H4 (cell line): ENCODE results near the gene QSOX1. TPM values are rescaled to one million over a fixed set of nuclear protein-coding genes. Genes with fewer than 3 reads are reported as not detected.

Source experiments
- DNase-seq: peaks from one replicate; pipeline ENCODE4 v3.0.0-alpha.2; 2015; ENCODE audit warnings: low spot score
- total RNA-seq: library from RNA; depleted of rRNA; stranded (reverse); fragments of >200 nt; shearing (Covaris generic); gene quantifications from 2 replicates; pipeline ENCODE4 v1.2.3, GENCODE V29; 2014

Gene QSOX1
- total RNA-seq, 1 experiment from 2014 or later, result 83.8 TPM

DNA sequence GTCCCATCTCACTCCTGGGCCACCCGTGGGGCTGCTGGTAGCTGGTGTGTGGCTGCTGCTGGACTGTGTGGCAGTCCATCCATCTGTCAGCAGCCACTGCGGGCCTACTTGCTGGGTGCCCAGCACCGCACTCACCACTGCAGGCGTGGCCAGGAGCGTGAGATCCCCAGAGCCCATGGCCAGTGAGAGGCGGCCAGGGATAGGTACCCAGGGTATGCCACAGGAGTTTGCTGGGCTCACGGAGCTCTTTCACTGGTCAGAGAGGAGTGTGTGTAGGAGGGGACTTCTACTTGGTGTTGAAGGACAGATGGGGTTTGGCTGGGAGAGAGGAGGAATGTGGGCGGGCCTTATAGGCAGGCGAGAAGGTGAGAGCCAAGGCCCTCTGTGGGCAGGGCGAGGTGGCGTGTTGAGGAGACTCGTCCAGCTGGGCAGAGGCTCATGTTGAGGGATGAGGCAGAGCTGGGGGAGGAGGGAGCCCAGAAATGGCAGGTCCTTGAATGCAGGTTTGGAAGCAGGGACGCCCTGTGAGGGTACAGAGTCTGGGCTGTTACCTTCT is 15.0 kb downstream of the QSOX1 start:
- no peak for DNase-seq

DNA sequence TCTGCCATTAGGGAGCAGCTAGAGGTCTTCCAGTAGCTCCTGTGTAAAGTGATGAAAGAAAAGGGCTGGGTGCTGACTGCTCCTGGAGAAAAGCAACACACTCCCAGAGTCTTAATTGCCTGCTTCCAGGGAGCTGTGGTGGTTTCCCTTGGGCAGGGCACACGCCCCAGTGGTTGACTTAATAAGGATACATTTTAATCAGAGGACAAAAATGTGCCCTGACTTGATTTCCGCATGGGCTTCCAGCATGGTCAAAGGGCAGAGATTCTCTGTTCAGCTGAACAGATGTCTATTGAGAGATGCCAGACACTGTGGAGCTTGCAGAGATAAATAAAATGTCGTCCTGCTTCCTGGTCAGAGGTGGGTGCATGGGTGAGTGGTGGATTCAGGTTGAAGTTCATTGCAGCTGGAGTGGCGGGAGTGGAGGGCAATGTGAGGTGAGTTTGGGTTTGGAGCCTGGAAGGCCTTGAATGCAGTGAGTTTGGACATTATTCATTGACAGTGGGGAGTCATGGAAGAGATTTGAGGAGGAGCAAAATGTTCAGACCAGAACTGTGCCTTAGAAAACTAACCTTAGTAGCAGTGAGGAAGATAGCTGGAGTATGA is 16.0 kb downstream of the QSOX1 start:
- no peak for DNase-seq

DNA sequence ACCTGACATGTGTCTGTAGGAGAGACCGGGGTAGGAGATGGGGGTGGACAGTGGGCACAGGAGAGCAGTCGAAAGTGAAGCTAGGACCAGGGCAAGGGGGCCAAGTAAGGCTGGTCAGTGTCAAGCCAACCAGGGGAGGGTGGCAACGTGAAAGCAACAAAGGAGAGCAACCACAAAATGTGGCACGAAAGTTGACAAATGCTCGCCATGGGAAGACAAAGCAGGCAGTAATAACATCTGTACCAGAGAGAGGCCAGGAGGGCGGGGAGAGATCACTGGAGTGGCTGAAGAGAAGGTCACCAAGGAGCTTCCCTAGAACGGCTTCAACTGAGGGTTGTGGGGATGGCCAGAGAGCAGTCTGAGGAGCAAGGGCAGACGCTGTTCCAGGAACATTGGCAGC is 17.0 kb downstream of the QSOX1 start:
- DNase-seq, result no peak

DNA sequence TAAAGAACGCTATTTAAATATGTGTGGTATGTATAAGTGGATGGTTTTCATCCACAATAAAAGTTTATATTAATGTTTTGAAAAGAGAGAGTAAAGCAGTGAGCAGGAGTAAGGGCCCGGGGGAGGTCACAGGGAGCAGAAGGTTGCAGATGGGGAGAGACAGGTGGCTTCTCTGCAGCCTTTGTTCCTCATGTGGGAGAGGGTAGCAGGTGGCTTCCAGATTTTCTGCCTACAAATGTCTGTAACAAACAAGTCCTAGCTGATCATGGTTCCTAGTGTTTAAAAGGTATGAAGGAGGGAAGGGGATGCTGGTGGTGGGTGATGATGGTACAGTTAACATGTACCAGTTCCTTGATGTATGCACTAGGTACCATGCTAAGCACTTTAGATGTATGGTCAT is 18.8 kb downstream of the QSOX1 start:
- DNase-seq, result no peak

DNA sequence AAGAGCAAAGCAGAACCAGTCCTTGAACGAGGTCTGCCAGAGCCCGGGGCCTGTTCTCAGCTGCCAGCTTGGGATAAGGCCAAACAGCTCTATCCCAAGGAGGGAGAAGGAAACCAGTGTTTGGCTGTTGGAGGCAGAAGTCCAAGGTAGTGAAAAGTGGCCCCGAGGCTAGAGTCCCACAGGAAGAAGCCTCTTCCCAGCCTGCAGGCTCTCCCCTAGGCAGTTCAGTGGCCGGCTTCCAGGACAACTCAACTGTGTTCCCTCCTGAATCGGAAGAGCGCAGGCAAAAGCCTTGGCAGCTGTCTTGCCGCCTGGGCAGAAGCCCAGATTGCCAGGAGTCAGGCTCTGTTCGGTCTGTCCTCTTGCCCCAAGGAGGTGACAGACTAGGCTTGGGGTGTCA is 19.3 kb downstream of the QSOX1 start:
- DNase-seq, result no peak

DNA sequence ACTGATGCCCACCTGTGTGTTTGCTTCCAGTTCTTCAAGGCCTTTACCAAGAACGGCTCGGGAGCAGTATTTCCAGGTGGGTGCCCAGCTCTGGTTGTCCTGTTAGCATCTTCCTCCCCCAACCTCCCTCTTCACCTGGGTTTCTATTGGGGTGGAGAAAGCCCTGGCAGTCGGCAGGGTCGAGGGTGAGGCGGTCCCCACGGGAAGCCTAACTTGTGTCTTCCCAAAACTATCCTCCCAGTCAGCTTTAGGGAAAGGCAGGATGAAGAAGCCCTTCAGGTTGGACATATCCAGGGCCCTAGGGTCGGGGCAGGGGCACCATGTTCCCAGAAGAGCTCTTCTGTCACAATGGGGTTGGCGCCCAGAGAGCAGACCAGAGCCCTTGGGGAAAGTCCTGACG is 20.6 kb downstream of the QSOX1 start:
- DNase-seq, result no peak

DNA sequence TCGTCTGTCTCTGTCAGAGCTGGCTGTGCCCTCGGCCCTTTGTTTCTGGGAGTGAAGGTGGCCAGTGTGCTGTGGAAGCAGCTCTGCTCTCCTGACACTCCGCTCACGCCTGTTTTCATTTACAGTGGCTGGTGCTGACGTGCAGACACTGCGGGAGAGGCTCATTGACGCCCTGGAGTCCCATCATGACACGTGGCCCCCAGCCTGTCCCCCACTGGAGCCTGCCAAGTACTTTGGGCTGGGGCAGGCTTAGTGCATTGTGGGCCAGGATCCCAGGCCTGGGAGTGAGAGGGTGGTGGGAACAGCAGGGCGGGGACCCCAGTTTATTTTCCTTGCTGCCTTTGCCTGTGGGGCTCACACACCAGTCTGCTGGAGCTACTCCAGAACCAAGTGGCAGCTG is 21.1 kb downstream of the QSOX1 start:
- DNase-seq, result no peak

DNA sequence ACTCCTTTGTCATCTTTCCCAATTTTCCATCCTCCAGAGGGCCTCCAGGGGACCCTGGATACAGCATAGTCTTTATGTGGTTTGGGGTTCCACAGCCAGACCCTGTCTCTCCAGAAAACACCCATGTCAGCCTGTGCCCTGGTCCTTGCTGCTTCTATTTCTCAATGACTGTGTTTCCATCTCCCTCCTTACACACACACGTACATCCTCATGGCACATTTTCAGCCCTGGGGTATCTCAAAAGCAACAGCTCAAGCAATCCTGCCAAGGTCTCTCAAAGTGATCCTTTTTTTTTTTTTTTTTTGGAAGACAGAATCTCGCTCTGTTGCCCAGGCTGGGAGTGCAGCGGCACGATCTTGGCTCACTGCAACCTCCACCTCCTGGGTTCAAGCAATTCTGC is 22.3 kb downstream of the QSOX1 start:
- DNase-seq, result no peak

DNA sequence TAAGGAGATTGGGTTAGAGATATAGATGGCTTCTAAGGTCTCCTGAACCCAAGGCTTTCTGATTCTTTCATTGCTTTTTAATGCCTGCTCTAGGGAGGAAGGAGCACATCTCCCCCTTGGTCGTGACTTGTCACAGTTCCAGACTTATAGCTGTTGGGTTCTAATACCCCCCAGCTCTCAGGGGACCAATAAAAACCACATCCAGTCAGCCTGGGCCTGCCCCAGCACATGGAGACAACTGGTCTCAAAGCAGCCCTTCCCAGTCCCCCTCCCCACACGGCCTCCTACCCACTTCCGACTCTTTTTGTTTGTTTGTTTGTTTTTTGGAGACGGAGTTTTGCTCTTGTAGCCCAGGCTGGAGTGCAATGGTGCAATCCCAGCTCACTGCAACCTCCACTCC is 23.3 kb downstream of the QSOX1 start:
- DNase-seq, result no peak

DNA sequence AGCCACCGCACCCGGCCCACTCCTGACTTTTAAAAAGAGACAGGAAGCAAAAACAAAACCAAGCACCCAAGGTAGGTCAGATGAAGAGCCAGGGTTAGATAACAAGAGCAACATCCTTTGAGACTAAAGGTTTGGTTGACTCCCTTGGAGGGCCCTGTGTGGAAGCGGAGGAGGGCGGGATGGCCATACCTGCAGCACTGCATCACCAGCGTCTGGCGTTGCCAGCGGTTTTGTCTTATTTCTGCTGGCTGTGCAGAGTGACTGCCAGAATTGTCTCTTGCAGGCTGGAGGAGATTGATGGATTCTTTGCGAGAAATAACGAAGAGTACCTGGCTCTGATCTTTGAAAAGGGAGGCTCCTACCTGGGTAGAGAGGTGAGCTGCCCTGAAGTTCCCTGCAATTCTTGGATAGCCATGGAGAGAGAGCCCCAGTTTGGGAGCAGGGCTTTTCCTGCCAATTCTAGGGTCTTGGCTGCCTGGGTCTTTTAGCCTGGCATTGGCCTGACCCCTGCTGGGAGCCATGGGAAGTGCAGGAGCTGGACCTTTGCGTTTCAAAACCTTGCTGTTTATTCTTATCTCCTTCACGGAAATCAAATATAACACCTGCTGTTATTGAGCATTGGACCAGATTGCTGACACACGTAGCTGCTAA is 24.0 kb downstream of the QSOX1 start:
- DNase-seq, result no peak

DNA sequence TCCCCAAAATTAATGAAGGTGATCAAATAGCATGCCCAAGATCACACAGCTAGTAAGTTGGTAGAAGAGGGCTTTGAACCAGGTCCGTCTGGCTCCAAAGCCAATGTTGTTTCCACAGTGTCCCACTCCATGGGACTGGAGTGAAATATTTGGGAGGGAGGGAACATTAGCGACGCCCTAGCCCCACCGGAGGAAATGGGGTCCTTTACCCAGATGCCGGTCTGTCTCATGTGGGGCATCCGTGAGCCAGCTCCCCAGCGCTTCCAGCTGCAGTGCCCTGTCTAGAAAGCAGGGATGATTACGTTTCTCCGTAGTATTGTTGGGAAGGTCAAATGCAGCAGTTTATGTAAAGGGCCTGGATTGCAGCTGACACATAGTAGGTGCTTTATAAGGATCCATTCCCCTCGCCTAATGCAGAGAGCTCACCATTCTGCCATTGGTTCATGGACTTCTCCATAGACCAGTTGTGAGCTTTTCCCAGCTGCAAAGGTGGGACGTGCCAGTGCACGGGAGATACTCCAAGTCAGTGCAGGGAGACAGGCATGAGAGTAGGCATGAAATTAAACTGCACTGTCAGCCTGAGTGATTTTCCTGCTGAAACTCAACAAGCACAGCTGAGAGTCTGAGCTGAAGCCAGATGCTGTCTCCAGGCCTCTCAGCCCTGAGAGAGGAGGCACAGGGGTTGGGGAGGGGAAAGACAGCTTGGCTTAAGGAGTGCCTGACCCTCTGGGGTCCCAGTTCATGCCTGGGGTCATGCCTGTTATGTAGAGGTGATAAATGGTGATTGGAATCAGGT is 24.7 kb downstream of the QSOX1 start:
- no peak for DNase-seq

DNA sequence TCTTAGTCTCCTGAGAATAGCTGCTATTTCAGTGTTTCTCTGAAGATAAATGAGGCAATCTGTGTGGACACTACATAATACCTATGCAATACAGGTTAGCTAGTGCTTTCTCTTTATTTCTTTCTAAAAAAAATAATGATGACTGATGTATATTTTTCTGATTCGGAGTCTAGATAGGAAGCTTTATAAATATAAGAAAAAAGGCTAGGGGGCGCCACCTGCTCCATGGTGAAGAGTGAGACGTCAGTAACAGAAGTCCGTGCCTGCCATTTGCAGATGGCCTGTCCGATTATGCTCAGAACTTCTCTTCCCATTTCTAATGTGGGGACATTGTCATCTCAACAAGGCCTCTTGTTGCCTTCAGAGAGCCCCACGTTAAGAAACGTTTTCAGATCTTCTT is 26.4 kb downstream of the QSOX1 start:
- DNase-seq, result no peak

DNA sequence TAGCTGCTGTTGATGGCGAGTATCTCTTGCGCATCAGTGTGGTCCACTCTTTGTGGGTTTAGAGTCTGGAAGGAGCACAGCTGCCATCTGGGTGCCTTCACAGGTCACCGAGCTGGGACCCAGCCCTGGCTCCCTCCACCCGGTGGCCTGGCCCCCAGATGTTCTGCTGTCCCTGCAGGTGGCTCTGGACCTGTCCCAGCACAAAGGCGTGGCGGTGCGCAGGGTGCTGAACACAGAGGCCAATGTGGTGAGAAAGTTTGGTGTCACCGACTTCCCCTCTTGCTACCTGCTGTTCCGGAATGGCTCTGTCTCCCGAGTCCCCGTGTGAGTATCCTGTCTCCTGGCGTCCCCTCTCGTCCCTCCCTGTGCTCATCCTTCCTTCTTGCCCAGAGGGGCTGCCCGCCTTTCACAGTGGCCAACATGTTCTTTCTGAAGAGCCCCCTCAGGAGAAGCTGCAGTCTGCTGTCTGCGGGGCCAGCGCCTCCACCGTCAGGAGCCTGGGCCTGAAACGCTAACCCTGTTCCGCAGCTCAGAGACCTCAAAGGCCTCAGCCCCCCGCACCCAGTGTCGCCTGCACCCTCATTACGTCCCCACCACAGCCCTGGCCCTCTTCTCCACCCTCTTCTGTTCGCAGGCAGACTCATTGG is 27.4 kb downstream of the QSOX1 start:
- no peak for DNase-seq

DNA sequence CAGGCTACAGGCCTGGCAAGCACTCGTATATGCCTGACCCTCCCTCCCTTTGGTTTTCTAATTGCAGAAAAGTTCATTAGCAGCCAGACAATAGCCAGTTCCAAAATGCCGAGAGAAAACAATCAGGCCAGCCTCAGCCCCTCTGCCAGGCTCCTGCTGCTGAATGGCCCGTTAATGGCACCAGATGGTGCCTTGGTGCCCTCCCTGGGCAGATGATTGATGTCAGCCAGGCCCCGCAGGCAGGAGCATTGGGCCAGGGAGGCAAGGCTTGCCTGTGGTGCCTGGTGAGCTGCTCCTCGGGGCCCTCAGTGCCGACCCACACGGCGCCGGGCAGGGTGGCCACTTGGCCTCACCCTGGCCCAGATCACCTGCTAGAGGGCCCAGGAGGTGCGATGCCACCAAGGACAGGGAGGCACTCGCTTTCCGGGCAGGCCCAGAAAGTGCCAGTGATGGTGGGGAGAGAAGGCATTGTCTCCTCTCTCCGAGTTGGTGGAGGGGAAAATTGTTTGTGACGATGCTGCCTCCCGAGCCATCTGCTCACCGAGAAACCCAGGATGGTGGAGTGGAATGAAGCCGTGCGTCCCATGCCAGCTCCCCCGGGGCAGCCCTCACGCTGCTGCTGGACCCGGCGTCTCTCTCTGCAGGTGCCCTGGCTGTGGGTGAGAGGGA is 28.1 kb downstream of the QSOX1 start:
- DNase-seq, result no peak

DNA sequence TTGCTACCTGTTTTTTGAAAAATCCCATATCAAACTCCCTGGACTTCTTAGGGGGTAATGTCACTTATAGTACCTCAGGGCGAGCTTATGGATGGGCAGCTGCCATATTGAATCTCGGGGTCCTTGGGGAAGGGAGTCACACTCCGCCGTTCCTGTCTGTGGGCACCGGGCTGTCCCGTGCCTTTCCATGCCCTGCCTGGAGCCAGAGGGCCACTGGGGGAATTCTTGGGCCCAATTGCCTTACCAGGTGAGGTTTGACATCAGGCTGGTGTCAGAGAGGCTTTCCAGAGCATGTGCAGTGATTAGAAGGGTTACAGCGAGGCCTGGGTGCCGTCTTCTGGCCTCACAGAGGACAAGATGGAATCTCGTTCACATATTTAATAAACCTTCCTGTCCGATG is 28.8 kb downstream of the QSOX1 start:
- DNase-seq, result no peak

DNA sequence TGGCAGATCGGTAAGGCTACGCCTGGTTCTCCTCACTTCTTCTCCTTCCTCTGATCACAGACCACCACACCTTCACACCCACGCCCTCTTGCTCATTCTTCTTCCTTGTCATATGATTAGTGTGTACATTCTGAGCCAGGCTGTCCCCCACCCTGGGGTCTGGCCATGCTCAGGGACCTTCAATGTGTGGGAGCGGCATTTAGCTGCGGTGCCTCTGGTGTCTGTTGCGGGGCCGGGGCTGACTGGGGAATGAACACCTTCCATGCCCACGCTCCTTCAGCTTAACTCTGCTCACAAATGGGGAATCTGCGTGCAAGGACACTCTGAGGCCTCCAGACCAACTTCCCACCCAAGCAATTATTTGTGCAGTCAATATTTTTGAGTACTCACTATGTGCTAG is 29.4 kb downstream of the QSOX1 start:
- no peak for DNase-seq

DNA sequence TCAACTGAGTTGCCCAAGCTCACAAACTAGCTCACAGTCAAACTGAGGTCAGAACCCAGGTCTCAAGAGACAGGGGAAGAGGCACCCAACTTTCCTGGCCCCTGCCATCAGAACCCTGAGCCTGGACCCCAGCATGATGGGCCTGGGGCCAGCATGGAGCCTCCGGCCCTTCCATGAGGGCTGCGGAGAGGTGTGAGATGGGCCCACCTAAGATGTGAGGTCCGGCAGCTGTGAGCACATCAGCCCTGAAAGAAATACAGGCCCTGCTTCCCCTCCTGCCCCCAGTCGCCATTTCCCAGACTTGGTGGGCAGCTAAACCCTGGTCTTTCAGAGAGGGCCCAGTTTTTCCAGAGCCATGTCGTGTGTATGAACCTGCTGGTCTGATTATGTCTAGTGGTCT is 30.6 kb downstream of the QSOX1 start:
- DNase-seq, result no peak

DNA sequence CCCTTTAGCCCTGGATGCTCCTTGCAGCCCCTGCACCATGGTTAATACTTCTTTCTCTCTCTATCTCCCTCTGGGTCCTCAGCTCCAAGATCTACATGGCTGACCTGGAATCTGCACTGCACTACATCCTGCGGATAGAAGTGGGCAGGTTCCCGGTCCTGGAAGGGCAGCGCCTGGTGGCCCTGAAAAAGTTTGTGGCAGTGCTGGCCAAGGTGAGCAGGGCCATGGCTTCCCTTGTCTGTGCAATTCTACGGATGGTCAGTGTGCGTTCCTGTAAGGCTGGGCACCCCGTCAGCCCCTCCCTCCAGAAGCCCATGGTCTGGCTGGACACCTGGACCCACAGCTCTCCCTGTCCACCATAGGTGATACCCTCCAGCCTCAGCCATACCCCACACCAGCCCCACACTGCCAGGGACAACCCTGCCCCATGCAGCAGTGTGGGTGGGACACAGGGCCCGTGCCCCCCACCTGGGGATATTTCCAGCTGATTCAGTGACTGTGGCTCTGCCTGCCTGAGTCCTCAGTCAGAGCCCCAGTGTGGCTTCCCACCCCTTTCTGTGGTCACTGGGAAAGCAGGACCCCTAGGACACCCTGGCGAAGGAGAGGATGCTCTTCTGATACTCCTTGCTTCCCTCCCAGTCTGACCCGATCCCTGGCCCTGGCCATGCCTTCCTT is 31.4 kb downstream of the QSOX1 start:
- no peak for DNase-seq

DNA sequence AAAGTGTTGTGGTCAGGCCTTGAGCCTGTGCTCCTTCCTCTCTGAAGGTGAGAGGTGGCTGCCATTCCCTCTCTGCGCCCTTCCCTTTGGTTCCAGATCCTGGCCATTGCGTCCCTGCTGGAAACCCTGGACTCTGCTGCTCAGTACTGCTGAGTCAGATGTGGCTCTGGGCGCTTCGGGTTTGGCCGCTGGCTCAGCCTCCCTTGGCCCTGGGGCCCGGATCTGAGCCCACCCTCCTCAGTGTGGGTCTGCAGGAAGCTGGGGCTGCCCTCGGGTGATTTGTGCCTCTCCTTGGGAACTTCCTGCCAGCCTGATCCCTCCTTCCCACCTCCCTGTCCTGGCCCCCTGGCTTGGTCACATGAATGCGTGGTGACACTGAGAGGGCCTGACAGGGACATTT is 32.2 kb downstream of the QSOX1 start:
- no peak for DNase-seq

DNA sequence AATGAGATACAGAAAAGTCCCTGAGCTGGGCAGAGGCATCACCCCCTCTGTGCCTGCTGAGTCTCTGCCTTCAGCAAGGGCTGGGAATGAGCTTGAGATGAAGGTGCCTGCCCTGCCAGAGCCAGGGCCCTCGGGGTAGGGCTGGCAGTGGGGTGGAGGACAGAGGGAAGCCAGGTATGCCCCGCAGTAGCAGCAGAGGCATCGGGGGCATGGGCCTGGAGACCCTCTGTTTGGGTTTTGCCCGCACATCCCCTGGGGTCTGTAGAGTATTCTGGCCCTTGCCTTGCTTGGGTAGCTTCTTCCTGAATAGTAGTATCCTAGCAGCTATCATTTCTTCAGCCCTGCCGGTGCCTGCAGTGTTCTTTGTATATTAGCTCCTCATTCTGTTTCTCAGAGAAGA is 33.0 kb downstream of the QSOX1 start:
- no peak for DNase-seq

DNA sequence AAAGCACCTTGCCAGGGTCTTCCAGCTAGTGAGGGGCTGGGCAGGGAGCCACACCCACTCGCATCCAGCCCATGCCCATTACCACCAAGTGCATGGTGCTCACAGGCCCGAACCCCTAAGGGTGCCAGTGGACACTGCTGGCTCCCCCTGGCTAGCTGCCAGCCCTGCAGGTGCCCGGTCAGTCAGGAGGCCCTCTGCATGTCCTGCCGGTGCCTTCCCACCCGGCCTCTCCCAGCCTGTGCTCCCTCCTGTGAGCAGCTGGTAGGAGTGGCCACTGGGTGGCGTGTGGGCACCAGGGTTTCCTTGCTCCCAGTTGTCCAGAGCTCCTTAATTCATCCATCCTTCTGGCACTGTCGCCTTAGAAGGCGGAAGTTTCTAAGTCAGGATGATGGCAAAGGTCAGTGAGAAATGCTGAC is 33.4 kb downstream of the QSOX1 start:
- peak; percentile 60 for DNase-seq
